Stimulated activated CD4-positive, alpha-beta T cell treated with anti-CD3 and anti-CD28 coated beads, TNF-alpha, amount 100 ng/mL, for 4 hours (primary cell): ENCODE data around the gene ENTREP3.

Experiments used
- DNase-seq, 3 experiments: peaks; one replicate each; pipeline ENCODE4 v3.0.0-alpha.2; 2020; ENCODE audit warnings: low read depth in 3 of 3

Gene ENTREP3

DNA sequence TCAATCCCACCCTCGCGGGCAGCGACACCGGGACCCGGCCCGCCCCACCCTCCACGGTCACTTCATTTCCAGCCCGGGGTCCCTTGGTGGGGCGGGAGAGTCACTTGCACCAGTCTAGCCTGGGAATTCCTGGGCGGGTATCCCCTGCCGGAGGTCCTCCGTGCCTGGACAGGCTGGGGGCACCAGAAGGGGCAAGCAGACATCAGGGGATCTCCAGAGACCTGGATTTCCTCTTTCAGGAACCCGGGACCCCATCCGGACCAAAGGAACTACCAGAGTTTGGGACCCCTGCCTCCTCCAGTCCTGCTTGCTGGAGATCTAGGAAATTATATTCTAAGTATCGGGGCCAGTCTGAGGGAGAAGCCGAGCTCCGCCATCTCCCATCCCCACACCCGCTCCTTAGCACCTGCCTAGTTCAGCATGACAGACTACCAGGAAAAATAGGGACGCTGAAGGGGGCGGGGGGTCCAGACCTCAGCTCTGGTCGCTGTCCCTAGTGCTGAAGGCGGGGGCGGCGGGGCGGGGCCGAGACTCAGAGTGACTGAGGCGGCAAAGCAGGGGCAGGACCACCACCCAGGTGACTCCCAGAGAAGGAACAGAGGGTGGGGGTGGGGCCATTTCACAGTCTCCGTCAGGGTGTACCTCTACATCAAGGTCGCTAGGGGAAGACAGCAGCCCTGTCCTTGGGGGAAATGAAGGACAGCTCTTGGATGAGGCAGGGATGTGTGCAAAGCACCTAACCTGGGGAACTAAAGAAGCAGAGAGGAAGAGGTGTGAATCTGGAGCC, 22.8 kb upstream of the ENTREP3 start:
- peak; percentile 56 to 66 (median 58) for DNase-seq

DNA sequence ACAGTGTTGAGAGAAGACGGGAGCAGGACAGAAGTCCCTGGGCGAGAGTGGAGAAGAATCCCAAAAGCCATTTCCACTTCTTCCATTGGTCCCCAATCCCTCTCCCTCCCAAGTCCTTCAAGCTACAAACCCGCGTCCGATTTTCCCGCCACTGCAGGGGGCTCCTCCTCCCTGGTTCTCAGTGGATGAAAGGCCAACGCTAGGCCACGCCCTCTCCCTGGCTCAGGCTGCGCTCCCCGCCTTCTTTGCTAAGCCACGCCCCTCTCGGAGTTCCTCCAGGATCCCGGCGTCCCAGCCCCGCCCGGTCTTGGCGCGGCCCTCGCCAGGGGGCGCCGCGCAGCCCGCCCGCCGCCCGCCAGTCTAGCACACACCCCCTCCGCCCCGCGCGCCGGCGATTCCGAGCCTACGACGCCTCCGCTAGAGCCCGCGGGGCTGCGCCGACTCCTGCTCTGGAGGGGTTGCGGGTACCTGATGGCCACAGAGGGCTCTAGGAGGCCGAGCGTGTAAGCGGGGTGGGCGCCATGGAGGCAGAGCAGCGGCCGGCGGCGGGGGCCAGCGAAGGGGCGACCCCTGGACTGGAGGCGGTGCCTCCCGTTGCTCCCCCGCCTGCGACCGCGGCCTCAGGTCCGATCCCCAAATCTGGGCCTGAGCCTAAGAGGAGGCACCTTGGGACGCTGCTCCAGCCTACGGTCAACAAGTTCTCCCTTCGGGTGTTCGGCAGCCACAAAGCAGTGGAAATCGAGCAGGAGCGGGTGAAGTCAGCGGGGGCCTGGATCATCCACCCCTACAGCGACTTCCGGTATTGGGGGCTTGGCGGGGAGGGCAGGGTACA, 22.0 kb upstream of the ENTREP3 start, which contains the start of gene HCN3:
TSS of gene HCN3 (plus strand) at position 394 of the 832 bp plus-strand sequence. CDS start at position 522, 128 bp downstream.
- DNase-seq: peak; percentile 90 to 92 (median 90)

- peak; percentile 92 to 93 (median 93) for DNase-seq
Measured at GRCh38 chr1:155273343-155274245, 18.3 kb upstream of the ENTREP3 start, which contains the start of gene CLK2. Gene CLK2 (minus strand): TSS chr1:155273504. CDS start chr1:155270977, 2,527 bp downstream.

DNA sequence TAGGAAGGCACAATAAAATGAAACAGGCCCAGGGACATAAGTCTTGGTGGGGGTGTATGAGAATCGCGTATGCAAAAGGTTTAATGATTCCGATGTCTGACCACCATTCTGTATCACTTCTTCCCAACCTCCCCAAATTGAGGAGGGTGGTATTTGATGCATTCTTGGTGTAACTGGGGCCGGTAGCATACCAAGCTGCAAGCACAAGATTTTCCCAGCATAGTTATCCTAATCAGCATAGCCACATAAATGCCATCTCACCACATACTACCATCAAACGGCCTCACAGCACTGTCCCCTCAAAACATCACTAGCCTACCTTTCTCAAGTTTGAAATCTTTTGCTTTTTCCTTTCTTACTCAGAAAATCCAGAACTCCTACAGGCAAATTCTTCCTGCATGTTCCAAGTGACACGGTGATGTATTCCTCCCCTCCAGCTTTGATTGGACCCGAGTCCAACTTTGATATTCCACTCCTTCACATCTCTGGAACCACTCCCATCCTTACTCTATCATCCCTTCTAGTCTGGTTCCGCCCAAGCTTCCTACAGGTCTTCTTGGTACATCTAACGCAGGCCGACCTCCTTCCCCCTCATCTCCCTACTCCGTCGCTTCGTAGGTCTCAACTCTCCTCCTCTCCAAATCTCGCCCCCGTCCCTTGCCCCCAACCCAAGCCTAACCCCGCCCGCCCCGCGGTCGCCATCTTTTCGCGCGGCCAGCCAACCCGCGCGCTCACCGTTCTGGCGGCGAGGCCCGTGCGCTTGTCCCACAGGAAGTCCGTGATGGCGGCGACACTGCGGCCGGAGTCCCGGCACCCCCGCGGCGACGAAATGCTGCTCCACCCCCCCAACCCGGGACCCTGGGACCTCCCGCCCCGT, 17.4 kb upstream of the ENTREP3 start:
- DNase-seq: no peak

DNA sequence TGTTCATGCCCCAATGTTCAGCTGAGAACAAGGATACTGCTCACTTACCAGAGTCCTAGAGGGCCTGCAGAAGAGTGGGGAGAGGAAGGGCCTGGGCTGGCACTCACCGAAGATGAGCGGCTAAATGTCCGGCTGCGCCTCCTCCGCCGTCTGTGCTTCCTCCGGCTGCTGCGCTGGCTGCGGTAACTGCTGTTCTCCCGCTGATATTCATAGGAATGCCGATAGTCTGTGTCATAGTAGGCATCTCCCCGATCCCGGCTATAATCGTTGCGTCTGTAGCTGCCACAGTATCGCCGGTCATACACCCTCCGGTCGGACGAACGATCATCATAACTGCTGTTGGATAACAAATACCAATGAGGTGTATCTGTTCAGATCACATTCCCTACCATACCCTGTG, 14.1 kb upstream of the ENTREP3 start:
- DNase-seq: no peak

- no peak for DNase-seq
Measured at GRCh38 chr1:155268630-155269029, 13.3 kb upstream of the ENTREP3 start.

DNA sequence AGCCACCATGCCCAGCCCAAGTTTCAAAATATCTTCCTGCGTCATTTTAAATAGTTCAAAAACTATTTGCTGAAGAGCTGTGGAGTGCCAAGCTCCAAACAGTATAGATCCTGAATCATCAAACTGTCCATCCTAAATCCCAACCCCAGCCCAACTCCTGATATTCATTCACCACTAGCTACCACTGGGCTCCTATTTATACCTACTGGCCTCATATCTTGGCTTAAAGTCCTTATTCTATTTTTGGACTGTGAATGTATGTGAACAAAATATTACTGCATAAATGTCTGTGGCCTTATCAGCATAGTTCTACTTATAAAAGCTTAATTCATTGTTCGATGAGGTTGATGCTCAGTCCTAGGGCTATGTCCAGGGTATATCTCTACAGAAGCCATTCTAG, 12.1 kb upstream of the ENTREP3 start:
- no peak for DNase-seq

- DNase-seq: no peak
Measured at GRCh38 chr1:155266553-155266952, 11.3 kb upstream of the ENTREP3 start.

- no peak for DNase-seq
Measured at GRCh38 chr1:155263067-155263466, 7.8 kb upstream of the ENTREP3 start.

DNA sequence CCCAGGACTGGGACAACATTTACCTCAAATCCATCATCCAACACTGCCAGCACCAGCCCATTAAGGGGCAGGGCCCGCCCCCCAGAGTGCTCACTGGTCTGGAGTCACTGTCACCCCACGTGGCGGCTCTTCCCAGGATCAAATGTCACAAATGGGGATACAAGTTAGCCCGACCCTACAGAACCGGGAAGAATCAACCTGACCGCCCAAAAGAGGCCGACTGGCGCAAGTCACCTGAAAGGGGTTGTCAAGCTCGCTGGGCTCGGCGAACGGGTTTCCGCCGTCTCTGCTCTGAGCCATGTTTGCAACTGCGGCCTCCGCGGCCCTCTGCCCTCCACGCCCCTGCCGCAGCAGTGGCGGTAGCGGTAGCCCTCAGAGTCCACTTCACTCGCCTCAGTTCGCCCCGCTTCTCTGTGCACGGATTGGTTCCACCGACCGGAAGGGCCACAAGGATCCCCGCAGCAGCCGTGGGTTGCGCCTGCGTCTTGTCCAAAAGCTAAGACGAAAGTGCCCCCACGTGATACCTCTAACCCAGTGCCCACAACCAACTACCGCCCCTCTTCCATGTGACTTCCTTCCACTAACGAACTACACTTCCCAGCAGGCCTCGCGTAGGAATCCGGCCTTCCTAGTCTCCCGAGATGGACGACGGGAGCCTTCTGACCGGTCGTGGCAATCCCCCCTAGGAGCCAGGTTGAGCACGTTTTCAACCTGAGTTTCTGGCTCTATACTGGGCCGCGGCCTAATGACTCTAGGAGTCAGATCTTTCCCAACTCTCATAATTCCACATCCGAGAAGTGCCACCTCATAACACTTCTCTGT, 6.8 kb upstream of the ENTREP3 start, which contains the start of gene SCAMP3:
TSS of gene SCAMP3 (minus strand) at position 509 of the 822 bp plus-strand sequence. CDS start at position 300, 209 bp downstream.
- DNase-seq: peak; percentile 68 to 76 (median 72)

DNA sequence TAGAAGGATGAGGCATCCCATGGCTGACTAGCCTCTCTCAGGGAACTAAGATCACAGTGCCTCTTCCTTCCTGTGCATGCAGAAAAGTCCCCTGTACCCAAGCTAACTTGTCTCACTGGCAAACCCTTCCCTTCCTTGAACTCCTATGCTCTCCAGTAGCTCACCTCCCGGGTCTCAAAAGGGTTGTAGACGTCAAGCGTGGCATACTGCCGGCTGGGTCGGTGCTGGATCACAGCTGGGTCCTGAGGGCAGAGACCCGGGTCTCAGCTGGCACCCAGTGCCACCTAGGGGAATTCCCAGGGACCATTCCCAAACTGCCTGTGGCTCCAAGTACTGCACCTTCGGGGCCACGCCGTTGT, 6.2 kb upstream of the ENTREP3 start:
- no peak for DNase-seq

GRCh38 chr1:155260276-155260675, 5.0 kb upstream of the ENTREP3 start:
- no peak for DNase-seq

DNA sequence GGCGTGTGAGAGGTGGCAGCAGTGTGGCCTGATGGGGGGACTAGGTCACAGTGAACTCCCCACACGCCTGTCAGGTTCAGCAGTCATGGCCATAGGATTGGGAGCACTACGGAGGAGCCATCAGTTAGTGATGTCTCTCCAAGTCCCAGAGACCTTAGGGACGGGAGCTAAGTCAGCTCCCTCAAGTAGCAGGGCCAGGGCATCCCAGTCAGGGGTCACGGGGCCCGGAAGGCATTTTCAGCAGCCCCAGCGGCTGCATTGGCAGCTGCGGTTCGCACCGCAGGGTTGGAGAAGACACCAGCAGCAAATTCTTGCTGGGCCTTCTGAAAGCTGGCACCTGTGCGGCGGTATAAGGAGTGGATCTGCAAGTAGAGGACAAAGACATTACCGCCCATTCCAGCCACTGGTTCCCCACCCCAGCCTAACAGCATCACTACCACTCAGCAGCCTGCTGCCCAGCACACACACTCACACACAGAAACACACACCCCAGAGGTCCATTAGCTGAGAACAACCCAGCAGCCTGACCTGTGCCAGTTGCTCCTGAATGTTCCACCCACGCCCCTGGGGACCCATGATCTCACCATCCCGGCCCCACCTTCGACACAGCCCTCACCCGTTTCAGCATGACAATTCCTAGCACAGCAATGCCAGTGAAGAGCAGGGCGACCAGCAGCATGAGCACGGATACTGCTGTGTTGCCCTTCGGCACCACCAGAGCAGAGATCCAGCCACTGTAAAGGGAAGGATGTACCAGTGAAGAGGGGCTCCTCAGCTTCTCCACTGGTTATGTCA, 972 bp upstream of the ENTREP3 start:
- no peak for DNase-seq

DNA sequence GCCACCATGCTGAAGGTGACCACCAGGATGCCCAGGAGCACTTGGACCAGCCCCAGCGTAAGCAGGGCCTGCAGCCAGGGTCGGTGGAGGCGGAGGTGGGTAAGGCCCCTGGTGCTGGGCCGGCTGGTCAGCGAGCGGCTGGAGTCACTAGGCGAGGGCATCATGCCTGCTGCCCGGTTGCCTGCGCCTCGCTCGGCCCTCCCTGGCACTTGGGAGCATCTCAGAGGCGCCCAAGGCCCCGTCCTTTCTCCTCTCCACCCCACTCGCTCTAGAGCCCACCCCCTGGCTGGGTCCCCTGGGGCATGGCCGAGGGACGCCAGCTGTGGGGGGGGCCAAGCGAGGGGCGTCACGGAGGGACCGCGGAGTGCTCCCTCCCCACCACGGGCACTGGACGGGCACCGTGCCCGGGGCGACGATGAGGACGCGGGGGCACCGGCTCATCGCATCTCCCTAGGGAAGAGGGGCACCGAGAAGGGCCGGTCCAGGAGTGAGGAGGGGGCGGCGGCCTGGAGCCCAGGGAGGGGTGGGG, 505 bp downstream of the ENTREP3 start:
- DNase-seq: no peak

GRCh38 chr1:155254228-155254713, 1.0 kb downstream of the ENTREP3 start:
- DNase-seq: no peak

- no peak for DNase-seq
Measured at GRCh38 chr1:155253797-155254196, 1.5 kb downstream of the ENTREP3 start.

- no peak for DNase-seq
Measured at GRCh38 chr1:155253208-155253607, 2.1 kb downstream of the ENTREP3 start.

- DNase-seq: no peak
Measured at GRCh38 chr1:155251566-155251965, 3.7 kb downstream of the ENTREP3 start.
